ENCODE results near the gene NPAS3. TPM values are rescaled to one million over a fixed set of nuclear protein-coding genes. Genes with fewer than 3 reads are reported as not detected.

Gene NPAS3
- total and polyA plus RNA-seq, 2 of the 13 experiments (the other 11 are each of a cell fraction or from before 2014, with no cell fraction given), result not detected

GRCh38 chr14:33738491-33738890 lies 799.8 kb downstream of the NPAS3 start (continued):
- TF ChIP-seq ATF6 (CRISPR knock-in tag; conservative IDR thresholded peaks at IDR 0.05), result no peak
- no peak for TF ChIP-seq ZKSCAN5 (CRISPR knock-in tag; IDR thresholded peaks at IDR 0.05)
- no peak for TF ChIP-seq ZNF121 (CRISPR knock-in tag; IDR thresholded peaks at IDR 0.05)
- TF ChIP-seq EHMT2 (IDR thresholded peaks at IDR 0.05; ENCODE audit: borderline replicate concordance, low read depth, low read length), result no peak
- no peak for TF ChIP-seq NR2F2 (IDR thresholded peaks at IDR 0.05; ENCODE audit: borderline replicate concordance, low read depth)

GRCh38 chr14:33740531-33740930 lies 801.9 kb downstream of the NPAS3 start:
- Histone ChIP-seq H3K9ac (ENCODE audit: insufficient read depth, low read depth, low read length) (no peak overlapping the region), H2AFZ (ENCODE audit: low read length) (no peak overlapping the region), H3K4me1 (ENCODE audit: insufficient read depth, low read length) (no peaks in the 10 kb centered on the region), H3K27ac (ENCODE audit: extremely low read length, insufficient read depth, low read length) (no peak overlapping the region), H3K36me3 (replicated peaks in 1 of 2; ENCODE audit: control insufficient read depth in 1 of 2, insufficient read depth in 2 of 2, low read length in 2 of 2) (no peaks in the 10 kb centered on the region), H3K4me3 (replicated peaks in 1 of 3; ENCODE audit: insufficient read depth in 1 of 3, low read depth in 2 of 3, low read length in 3 of 3) (no peak overlapping the region), H3K4me2 (ENCODE audit: low read depth, low read length) (no peak overlapping the region), H3K27me3 (ENCODE audit: control insufficient read depth in 1 of 2, insufficient read depth in 2 of 2, low read length in 2 of 2) (0 out of 5 replicates have a peak, but pooled peaks cover 0 to 3% of the 10 kb centered on the region in 2 experiments), H3K79me2 (ENCODE audit: insufficient read depth, low read length) (no peaks in the 10 kb centered on the region), H4K20me1 (ENCODE audit: insufficient read depth, low read length) (no peaks in the 10 kb centered on the region), H3K9me3 (ENCODE audit: low read length) (peaks cover 4% of the 10 kb centered on the region; the same call in 1 of the 2 replicates)
- ChIA-PET CTCF (ENCODE audit: low intra/inter-chr PET ratio, low total read pairs) (no interaction called here), POLR2A (no interaction called here)
- ATAC-seq (no peak), DNase-seq (ENCODE audit: low spot score) (no peak), FAIRE-seq (no peak)
- no TSS peak for BruUV-seq (replicated peaks)
- in situ Hi-C loops (cut with HindIII; ENCODE audit: extremely low pct_ligation_motif_present, low pct_unique_long_range_greater_than_20kb) (no loop called here), intact Hi-C loops (cut with micrococcal nuclease; ENCODE audit: unreplicated experiment) (no loop called here)
- WGBS (ENCODE audit: low lambda C conversion rate), result 1% methylated on average over 5 of the region's 5 CpGs
- TF ChIP-seq ZNF274 (CRISPR knock-in tag; IDR thresholded peaks at IDR 0.05) (no peak), ZNF850 (CRISPR knock-in tag; conservative IDR thresholded peaks at IDR 0.05) (no peak), ZNF597 (CRISPR knock-in tag; IDR thresholded peaks at IDR 0.05) (no peak), TP53 (CRISPR knock-in tag; conservative IDR thresholded peaks at IDR 0.05) (no peak), SMAD1 (CRISPR knock-in tag; IDR thresholded peaks at IDR 0.05; ENCODE audit: borderline replicate concordance, low read depth) (no peak), ZNF136 (CRISPR knock-in tag; IDR thresholded peaks at IDR 0.05; ENCODE audit: low read depth) (no peak), RAD21 (CRISPR knock-in tag; IDR thresholded peaks at IDR 0.05) (no peak), TFE3 (CRISPR knock-in tag; IDR thresholded peaks at IDR 0.05) (no peak), AKAP8 (CRISPR knock-in tag; IDR thresholded peaks at IDR 0.05) (no peak), ZNF773 (CRISPR knock-in tag; IDR thresholded peaks at IDR 0.05; ENCODE audit: borderline replicate concordance) (no peak), PRDM4 (CRISPR knock-in tag; IDR thresholded peaks at IDR 0.05; ENCODE audit: borderline replicate concordance) (no peak), NFKB2 (CRISPR knock-in tag; IDR thresholded peaks at IDR 0.05; ENCODE audit: borderline replicate concordance) (no peak), NKX3-1 (CRISPR knock-in tag; IDR thresholded peaks at IDR 0.05) (no peak)

Measured in HepG2 (cell line).